GM21723 (cell line): Measurements from ENCODE around the gene OST4.
"Not testable (repeated sequence)": the region's sequence is repeated elsewhere in the genome, so short reads cannot be mapped to it uniquely, and the experiment has no call there.

Experiments
- ATAC-seq: cut with Tn5 transposase; IDR thresholded peaks from one replicate; pipeline ENCODE4 v1.9.1; 2021; ENCODE audit warnings: mild to moderate bottlenecking, moderate library complexity; ENCODE audit not compliant: unreplicated experiment

The OST4 gene

DNA sequence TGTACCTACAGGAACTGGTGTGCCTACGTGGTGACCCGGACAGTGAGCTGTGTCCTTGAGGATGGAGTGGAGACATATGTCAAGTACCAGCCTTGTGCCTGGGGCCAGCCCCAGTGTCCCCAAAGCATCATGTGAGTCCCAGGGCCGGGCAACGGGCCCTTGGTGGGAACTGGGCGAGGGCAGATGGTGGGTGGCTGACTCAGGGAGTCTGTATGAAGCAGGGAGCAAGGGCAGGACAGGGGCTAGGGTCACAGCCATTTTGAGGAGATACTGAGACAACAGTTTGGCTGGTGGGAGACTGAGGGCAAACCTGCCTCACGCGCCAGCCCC, 8.7 kb upstream of the OST4 start:
- ATAC-seq, result no peak

DNA sequence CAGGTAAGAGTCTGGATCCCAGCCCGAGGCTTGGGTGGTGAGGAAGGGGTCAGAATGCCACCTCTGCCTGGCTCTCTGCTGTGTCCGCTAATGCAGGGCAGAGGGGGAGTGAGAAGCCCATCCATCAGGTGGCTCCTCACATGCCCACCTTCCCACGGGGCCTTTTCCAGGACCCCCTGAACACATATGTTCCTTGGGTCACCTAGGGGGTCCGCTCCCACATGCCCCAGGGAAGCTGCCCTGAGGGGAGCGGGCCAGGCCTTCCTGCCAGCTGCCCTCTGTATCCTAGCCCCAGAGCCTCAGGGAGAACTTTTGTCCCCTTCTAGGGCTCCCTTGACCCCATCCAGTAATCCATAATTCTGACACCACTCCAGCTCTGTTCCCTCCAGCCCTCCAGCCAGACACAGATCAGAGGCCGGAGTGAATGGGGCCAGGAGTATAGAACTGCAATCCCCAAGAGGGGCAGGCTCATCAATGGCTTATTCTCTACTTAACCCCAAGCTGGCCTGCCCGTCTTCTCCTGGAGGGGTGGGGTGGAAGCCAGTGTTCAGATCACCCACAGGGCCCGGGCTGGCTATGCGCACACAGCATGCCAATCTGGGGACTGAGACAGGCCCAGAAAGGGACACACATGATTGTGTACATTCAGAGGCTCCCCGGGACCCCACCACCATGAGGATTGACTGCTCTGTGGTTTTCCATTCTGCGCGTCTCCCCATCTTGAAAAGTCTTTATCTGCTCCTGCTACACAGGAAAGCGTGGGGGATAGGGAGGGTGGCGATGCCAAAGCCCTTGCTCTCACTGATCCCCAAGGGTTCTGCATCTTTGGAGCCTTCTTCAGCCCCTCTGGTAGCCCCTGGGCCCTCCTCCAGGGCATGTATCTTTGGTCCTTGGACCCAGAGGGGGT, 8.0 kb upstream of the OST4 start:
- no peak for ATAC-seq

DNA sequence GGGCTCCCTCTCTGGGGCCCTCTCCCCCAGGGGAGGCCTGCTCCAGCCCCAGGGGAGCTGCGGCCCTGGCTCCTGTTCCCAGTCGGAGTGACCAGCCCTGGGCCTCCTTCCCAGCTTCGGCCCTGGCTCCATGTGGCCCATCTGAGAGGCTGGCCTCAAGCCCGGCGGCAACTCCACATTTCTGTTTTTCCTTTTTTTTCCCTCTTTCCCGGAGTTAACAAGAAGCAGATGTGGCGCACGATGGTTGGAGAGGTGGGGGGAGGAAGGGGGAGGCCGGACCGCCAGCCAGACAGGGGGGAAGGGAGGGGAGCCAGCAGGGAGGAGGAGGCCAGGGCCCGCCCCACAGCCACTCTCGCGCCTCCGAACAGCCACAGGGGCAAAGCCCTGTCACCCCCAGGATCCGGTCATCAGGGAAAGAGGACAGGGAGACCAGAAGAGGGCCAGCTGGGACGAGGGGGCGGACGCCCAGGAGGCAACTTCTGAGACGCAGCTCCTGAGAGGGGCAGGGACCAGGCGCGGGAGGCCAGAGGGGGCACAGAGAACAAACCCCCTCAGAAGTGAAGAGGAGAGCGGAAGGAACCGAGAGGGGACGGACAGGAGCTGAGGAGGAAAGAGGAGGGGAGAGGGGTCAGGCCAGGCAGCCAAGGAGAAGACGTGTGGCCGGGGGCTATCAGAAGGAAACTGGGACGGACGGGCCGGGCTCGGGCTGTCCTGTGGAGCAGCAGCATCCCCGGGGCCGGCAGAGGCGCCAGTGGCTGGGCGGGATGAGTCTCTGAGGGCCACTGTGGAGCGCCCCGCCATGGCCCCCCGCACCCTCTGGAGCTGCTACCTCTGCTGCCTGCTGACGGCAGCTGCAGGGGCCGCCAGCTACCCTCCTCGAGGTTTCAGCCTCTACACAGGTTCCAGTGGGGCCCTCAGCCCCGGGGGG, 7.1 kb upstream of the OST4 start, which contains the start of gene EMILIN1:
EMILIN1 (plus strand) TSS at position 349 of the 928 bp plus-strand sequence; CDS start at position 800, 451 bp downstream.
- ATAC-seq, result no peak

DNA sequence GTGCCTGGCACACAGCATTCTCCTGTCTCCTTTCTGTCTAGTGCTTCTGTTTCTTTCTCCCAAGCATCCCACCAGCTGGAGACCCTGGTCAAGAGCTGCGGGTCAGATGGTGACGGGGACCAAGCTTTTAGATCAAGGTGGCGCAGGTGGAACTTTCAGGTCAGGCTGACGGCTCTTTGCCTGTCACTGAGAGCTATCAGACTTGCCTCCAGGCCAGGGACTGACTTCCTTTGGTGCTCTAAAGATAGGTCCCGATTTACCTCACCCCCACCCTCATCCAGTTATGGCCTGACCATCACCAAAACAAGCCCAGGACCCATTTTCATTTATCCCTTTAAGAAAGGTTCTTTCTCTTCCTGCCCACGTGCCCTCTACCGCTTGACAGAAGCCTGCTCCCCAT, 5.8 kb upstream of the OST4 start:
- no peak for ATAC-seq

GRCh38 chr2:27076323-27076722, 4.9 kb upstream of the OST4 start:
- no peak for ATAC-seq

DNA sequence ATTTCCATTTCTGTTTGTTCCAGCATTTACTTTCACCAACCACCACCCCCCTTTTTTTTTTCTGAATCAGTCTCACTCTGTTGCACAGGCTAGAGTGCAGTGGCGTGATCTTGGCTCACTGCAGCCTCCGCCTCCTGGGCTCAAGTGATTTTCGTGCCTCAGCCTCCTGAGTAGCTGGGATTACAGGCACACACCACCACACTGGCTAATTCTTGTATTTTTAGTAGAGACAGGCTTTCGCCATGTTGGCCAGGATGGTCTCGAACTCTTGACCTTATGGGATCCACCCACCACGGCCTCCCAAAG, 4.1 kb upstream of the OST4 start:
- ATAC-seq, result not testable (repeated sequence)

GRCh38 chr2:27074738-27075565, 3.5 kb upstream of the OST4 start:
- no peak for ATAC-seq

DNA sequence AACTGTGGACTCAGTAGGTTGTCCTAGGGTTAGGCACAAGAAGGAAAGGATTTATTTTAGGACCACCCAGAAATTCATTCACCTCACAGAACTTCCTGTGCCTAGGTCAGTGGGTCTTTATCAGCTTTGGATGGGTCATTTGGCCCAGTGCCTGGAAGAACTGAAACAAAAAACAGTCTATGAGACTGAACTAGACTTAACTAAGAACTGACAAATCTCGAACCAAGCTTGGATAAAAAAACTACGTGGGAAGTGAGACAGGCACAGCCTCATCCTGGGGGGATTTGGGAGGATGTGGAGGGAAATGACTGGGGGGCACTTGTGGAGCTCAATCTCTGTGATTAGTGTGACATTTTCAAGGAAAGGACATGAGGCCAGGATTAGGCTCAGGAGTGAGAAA, 2.3 kb upstream of the OST4 start:
- ATAC-seq, result no peak

GRCh38 chr2:27072920-27073319, 1.5 kb upstream of the OST4 start:
- ATAC-seq, result no peak

- ATAC-seq, result no peak
Measured at GRCh38 chr2:27071990-27072830, 756 bp upstream of the OST4 start.

GRCh38 chr2:27070653-27071276, 689 bp downstream of the OST4 start:
- ATAC-seq, result no peak

DNA sequence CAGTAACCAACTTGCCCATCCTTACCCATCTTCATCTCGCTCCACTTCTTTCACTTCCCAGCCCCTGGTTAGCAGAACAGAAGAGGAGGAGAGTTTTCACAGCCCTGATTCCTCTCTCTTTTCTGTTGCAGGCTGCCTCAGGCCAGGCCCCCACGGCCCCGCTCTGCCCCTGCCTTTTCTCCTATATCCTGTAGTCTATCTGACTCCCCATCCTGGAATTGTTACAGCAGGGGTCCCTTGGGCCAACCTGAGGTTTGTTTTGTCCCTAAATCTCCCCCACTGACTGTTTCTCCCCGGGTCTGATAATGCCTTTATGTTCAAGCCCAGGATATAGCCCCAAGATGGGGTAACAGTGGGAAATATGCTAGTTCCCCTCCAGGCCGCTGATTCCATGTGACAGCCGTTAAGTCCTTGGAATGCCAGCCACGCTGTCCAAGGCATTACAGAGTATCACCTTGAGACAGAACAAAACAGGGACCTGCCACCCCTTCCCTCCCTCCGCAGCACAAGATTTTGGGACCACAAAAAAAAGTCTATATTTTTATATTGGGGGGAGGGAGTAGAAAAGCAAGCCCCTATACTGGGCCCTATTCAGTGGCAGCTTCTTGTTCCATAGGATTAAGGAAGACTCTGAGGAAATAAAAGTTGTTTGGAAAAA, 1.4 kb downstream of the OST4 start:
- no peak for ATAC-seq

- ATAC-seq, result no peak
Measured at GRCh38 chr2:27069436-27069835, 2.0 kb downstream of the OST4 start.

DNA sequence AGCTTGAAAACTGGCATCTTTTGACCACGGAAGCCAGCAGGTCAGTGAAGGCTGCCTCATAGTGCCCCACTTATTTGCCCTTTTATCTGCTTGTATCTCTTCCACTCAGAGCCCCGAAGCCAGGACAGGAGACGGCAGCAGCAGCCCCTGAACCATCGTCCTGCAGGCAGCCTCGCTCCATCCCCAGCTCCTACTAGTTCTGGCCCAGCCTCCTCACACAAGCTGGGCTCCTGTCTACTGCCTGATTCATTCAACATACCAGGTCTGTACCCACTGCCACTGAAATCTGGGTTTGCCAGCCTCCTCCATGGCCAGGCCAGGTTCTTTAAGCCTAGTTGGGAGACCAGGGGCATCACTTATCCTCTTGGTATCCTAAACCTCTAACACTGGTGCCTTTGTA, 4.1 kb downstream of the OST4 start:
- no peak for ATAC-seq

DNA sequence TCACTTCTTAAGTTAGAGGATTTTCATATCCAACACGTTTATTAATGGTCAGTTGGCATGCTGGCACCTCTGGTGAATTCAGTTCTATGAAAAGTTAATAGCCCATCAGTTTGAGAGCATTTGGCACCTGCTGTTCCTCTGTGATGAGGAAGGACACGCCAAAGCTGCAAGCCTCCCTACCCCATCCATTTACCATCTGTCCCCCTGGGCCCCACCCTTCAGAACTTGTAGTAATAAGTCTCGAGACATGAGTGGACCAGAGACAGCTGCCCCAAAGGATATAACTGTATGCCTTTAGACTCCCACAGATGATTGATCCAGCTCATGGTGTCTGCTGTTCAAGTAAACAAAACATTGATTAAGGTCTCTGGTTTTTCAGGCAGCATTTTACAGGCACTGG, 6.3 kb downstream of the OST4 start:
- ATAC-seq, result no peak

DNA sequence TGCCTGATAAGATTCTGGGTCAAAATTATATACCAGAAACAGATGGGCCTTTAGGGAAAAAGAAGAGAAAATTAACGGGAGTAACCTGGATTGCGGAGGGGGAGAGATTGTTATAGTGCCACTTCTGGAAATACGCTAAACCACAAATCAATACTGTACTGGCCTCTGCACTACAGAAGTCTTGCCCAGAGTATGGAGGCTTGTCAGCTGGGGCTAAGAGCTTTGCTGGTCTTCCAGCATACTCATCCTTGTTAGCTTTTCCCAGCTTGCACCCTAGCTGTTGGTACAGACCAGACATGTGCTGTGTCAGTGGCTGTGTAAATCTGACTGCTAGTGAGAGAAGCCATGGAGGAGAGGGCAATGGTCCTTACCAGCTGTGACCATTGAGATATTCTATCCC, 11.1 kb downstream of the OST4 start:
- no peak for ATAC-seq

GRCh38 chr2:27059141-27059820, 12.2 kb downstream of the OST4 start:
- ATAC-seq, result no peak

- ATAC-seq, result no peak
Measured at GRCh38 chr2:27058210-27058609, 13.2 kb downstream of the OST4 start.

DNA sequence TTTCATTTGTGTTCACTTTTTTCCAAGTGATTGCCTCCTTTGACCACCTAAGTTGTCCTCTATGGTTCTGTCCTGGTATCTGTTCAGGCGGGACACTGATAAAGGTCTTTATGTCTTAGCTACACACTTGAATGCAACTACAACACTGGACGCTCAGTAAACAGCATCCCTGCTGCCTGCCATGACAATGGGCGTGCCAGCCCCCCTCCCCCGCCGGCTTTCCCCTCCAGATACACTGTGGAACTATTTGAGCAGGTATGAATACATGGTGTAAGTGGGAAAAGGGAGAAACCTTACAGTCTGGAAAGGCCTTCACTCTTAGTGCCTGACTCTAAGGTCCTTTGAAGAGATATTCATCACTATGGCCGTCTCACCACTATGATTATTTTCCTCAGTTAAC, 14.3 kb downstream of the OST4 start:
- no peak for ATAC-seq
